Neural progenitor cell (in vitro differentiated cells): ENCODE results near the gene CTRL. TPM values are rescaled to one million over a fixed set of nuclear protein-coding genes. Genes with fewer than 3 reads are reported as not detected.
"Not testable (repeated sequence)": the region's sequence is repeated elsewhere in the genome, so short reads cannot be mapped to it uniquely, and the experiment has no call there.

ENCODE experiments used
- DNase-seq: peaks from one replicate; pipeline ENCODE4 v3.0.0-alpha.2; 2016; ENCODE audit warnings: low spot score
- H2AFZ ChIP-seq: fragments of 200-600 bp; sonication (generic); replicated peaks from 2 replicates; pipeline ENCODE4 v1.6.1; 2016; ENCODE audit warnings: antibody characterized with exemption
- H3F3A ChIP-seq: fragments of 200-600 bp; sonication (generic); 2 replicates; pipeline ENCODE4 v1.6.1; 2016; ENCODE audit warnings: antibody characterized with exemption, low read depth
- H3K27ac ChIP-seq: fragments of 200-600 bp; sonication (generic); 2 replicates; pipeline ENCODE4 v1.5.1; 2016; ENCODE audit warnings: mild to moderate bottlenecking
- H3K27me3 ChIP-seq: fragments of 200-600 bp; sonication (generic); 2 replicates; pipeline ENCODE4 v1.6.1; 2016; ENCODE audit warnings: mild to moderate bottlenecking, moderate library complexity
- H3K36me3 ChIP-seq: fragments of 200-600 bp; sonication (generic); 2 replicates; pipeline ENCODE4 v1.5.1; 2016
- H3K4me1 ChIP-seq: fragments of 200-600 bp; sonication (generic); 2 replicates; pipeline ENCODE4 v1.6.1; 2016; ENCODE audit warnings: mixed run types
- H3K4me2 ChIP-seq: fragments of 200-600 bp; sonication (generic); 2 replicates; pipeline ENCODE4 v1.6.1; 2016
- H3K4me3 ChIP-seq: fragments of 200-600 bp; sonication (generic); 2 replicates; pipeline ENCODE4 v1.5.1; 2016
- H3K79me2 ChIP-seq: fragments of 200-600 bp; sonication (generic); 2 replicates; pipeline ENCODE4 v1.6.1; 2016; ENCODE audit warnings: low read depth
- H3K9ac ChIP-seq: fragments of 200-600 bp; sonication (generic); 2 replicates; pipeline ENCODE4 v1.6.1; 2016
- H3K9me3 ChIP-seq: fragments of 200-600 bp; sonication (generic); 2 replicates; pipeline ENCODE4 v1.5.1; 2016; ENCODE audit warnings: low read depth
- H4K20me1 ChIP-seq: fragments of 200-600 bp; sonication (generic); 2 replicates; pipeline ENCODE4 v1.6.1; 2016; ENCODE audit warnings: low read depth
- H3K27ac Mint-ChIP-seq: 3 replicates; pipeline ENCODE4 v1.8.0; 2021; ENCODE audit warnings: mixed read lengths
- H3K27me3 Mint-ChIP-seq: 2 replicates; pipeline ENCODE4 v1.8.0; 2022; ENCODE audit warnings: low read depth, mild to moderate bottlenecking, inconsistent platforms, moderate library complexity, mixed read lengths; ENCODE audit not compliant: insufficient read depth
- H3K36me3 Mint-ChIP-seq: 3 replicates; pipeline ENCODE4 v1.8.0; 2021; ENCODE audit warnings: mixed read lengths
- H3K4me1 Mint-ChIP-seq: 3 replicates; pipeline ENCODE4 v1.8.0; 2021; ENCODE audit warnings: mixed read lengths
- H3K4me3 Mint-ChIP-seq: 3 replicates; pipeline ENCODE4 v1.8.0; 2021; ENCODE audit warnings: mild to moderate bottlenecking, moderate library complexity, mixed read lengths
- H3K9me3 Mint-ChIP-seq: 3 replicates; pipeline ENCODE4 v1.8.0; 2020; ENCODE audit warnings: mixed read lengths
- EZH2 ChIP-seq: fragments of 200-600 bp; sonication (generic); IDR thresholded peaks from 2 replicates; pipeline ENCODE4 v1.6.1; 2017; ENCODE audit warnings: antibody characterized with exemption, mild to moderate bottlenecking, moderate library complexity
- EZH2phosphoT487 ChIP-seq: fragments of 200-600 bp; sonication (generic); IDR thresholded peaks from 2 replicates; pipeline ENCODE4 v1.6.1; 2017; ENCODE audit warnings: antibody characterized with exemption
- total RNA-seq: library from RNA; depleted of rRNA; stranded (reverse); fragments of >200 nt; gene quantifications from 2 replicates; pipeline ENCODE4 v1.2.3, GENCODE V29; 2015; ENCODE audit warnings: low replicate concordance
- TF ChIP-seq, protein P1 (sequence below): fragments of 200-600 bp; sonication (generic); IDR thresholded peaks from 2 replicates; pipeline ENCODE4 v1.5.1; 2017; ENCODE audit warnings: antibody characterized with exemption, mild to moderate bottlenecking

CTRL gene
- total RNA-seq, 1 donor from 2014 or later = 0.45 TPM

DNA sequence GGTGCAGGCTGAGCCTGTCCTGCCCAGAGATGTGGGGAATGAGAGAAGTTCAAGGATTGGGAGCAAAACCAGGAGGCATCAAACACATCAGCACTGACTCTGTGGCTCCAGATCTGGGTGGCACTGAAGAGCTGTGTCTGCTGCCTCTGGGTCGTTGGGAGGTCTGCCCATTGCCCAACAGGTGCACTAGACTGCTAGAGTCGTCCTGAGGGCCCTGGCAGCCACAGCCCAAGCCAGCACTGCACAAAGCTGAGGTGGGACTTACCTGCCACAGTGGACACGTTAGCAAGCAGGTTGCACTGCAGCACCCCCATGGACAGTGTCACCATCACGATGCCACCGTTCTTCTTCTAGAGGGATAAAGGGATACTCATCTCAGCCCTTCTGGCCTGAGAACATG is 45.3 kb upstream of the CTRL start:
- Histone ChIP-seq H4K20me1 (no peaks in the 10 kb centered on the region), H3K4me3 (no peak overlapping the region), H3K4me2 (no peak overlapping the region), H3K9ac (no peak overlapping the region), H3K27ac (no peak overlapping the region), H3K27me3 (no peaks in the 10 kb centered on the region), H3K9me3 (no peaks in the 10 kb centered on the region), H3K36me3 (no peaks in the 10 kb centered on the region), H3K79me2 (no peaks in the 10 kb centered on the region), H3F3A (no peaks in the 10 kb centered on the region), H2AFZ (no peak overlapping the region), H3K4me1 (no peaks in the 10 kb centered on the region)
- Mint-ChIP-seq H3K27ac (no peak overlapping the region), H3K4me3 (no peak overlapping the region), H3K4me1 (no peaks in the 10 kb centered on the region), H3K9me3 (no peaks in the 10 kb centered on the region), H3K27me3 (peaks cover 14% of the 10 kb centered on the region), H3K36me3 (no peaks in the 10 kb centered on the region)
- no peak for DNase-seq
- TF ChIP-seq, protein P1, sequence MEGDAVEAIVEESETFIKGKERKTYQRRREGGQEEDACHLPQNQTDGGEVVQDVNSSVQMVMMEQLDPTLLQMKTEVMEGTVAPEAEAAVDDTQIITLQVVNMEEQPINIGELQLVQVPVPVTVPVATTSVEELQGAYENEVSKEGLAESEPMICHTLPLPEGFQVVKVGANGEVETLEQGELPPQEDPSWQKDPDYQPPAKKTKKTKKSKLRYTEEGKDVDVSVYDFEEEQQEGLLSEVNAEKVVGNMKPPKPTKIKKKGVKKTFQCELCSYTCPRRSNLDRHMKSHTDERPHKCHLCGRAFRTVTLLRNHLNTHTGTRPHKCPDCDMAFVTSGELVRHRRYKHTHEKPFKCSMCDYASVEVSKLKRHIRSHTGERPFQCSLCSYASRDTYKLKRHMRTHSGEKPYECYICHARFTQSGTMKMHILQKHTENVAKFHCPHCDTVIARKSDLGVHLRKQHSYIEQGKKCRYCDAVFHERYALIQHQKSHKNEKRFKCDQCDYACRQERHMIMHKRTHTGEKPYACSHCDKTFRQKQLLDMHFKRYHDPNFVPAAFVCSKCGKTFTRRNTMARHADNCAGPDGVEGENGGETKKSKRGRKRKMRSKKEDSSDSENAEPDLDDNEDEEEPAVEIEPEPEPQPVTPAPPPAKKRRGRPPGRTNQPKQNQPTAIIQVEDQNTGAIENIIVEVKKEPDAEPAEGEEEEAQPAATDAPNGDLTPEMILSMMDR = no peak
- TF ChIP-seq EZH2 (no peak), EZH2phosphoT487 (no peak)

DNA sequence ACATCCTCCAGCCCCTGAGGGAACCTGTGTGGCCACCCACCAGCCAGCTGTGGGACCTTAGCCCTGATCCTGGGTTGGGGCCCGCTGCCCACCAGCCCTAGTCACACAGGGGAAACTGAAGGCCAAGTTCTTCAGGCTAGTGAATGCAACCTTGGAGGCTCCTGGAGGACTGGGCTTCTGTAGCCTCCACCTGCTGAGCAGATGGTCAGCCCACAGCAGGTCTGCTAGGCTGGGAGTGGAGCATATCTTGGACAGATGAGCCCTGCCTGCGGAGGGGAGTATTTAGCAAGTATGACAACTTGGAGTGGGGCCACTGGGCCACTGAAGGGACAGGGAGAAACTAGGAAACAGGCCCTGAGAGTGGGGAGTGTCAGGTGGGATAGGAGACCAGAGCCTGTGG is 44.5 kb upstream of the CTRL start:
- H3K9ac ChIP-seq = no peak overlapping the region
- H3K79me2 ChIP-seq = no peaks in the 10 kb centered on the region
- H3K9me3 ChIP-seq = no peaks in the 10 kb centered on the region
- no peak overlapping the region for H3K27ac ChIP-seq
- H3F3A ChIP-seq = no peaks in the 10 kb centered on the region
- H3K9me3 Mint-ChIP-seq = no peaks in the 10 kb centered on the region
- peak overlapping the region; percentile 30 for H3K4me3 Mint-ChIP-seq
- no peak overlapping the region for H3K4me3 ChIP-seq
- H3K36me3 ChIP-seq = no peaks in the 10 kb centered on the region
- H2AFZ ChIP-seq = no peak overlapping the region
- no peaks in the 10 kb centered on the region for H3K4me1 Mint-ChIP-seq
- H3K4me2 ChIP-seq = no peak overlapping the region
- no peaks in the 10 kb centered on the region for H3K27me3 ChIP-seq
- peaks cover 14% of the 10 kb centered on the region for H3K27me3 Mint-ChIP-seq
- H3K4me1 ChIP-seq = no peaks in the 10 kb centered on the region
- DNase-seq = no peak
- TF ChIP-seq EZH2 = no peak
- TF ChIP-seq, protein P1 = no peak
- no peak for TF ChIP-seq EZH2phosphoT487
- no peaks in the 10 kb centered on the region for H4K20me1 ChIP-seq
- H3K36me3 Mint-ChIP-seq = no peaks in the 10 kb centered on the region
- H3K27ac Mint-ChIP-seq = peak overlapping the region; percentile 76

DNA sequence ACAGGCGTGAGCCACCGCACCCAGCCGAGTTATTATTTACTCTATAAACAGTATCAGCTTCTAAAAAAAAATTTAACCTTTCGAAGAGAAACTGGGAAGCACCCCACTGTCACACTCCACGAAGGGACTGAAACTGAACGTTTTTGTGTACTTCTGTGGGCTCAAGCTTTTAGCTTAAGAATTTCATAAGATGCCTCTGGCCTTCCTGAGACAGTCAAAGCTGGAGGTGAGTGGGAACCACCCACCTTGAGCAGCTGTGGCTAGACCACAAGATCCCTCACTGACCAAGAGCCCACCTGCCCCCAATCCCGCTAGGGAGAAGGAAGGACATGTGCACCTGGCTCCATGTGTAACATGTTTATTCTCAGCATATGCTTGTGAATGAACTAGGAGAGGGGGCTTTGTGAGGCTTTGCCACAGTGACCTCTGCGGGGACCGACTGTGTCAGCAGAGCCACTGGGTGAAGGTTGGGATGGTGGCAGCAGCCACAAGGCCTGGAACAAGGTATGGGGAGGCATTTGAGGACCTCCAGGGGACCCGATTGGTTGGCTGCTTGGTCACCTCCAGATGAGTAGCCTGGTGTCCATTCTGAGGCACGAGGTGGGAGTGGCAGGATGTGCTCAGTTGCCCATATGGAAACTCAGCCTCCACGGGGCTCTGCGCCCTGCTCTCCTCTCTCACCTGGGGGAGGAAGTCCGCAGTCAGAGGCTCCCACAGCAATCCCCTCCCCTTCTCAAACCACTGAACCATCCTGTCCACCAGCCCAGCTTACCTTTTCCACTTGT is 43.9 kb upstream of the CTRL start:
- Mint-ChIP-seq H3K27me3 (peaks cover 14% of the 10 kb centered on the region), H3K4me1 (no peaks in the 10 kb centered on the region), H3K36me3 (no peaks in the 10 kb centered on the region), H3K9me3 (no peaks in the 10 kb centered on the region), H3K4me3 (peak overlapping the region; percentile 30), H3K27ac (no peak overlapping the region)
- H4K20me1 ChIP-seq = no peaks in the 10 kb centered on the region
- H3K36me3 ChIP-seq = no peaks in the 10 kb centered on the region
- H3K27ac ChIP-seq = no peak overlapping the region
- no peak for DNase-seq
- no peak overlapping the region for H3K9ac ChIP-seq
- TF ChIP-seq EZH2phosphoT487 = no peak
- TF ChIP-seq EZH2 = no peak
- TF ChIP-seq, protein P1 = no peak
- H3F3A ChIP-seq = no peaks in the 10 kb centered on the region
- H3K79me2 ChIP-seq = no peaks in the 10 kb centered on the region
- H3K4me1 ChIP-seq = no peaks in the 10 kb centered on the region
- H3K4me2 ChIP-seq = no peak overlapping the region
- H3K4me3 ChIP-seq = no peak overlapping the region
- H3K9me3 ChIP-seq = no peaks in the 10 kb centered on the region
- H3K27me3 ChIP-seq = no peaks in the 10 kb centered on the region
- no peak overlapping the region for H2AFZ ChIP-seq

DNA sequence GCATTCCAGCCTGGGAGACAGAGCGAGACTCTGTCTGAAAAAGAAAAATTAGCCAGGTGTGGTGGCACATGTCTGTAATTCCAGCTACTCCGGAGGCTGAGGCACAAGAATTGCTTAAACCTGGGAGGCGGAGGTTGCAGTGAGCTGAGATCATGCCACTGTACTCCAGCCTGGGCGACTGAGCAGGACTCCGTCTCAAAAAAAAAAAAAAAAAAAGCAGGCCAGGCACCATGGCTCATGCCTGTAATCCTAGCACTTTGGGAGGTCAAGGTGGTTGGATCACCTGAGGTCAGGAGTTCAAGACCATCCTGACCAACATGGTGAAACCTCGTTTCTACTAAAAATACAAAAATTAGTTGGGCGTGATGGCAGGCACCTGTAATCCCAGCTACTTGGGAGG is 40.6 kb upstream of the CTRL start:
- not testable (repeated sequence) for H3K27ac Mint-ChIP-seq, H3K9me3 Mint-ChIP-seq, H3K4me3 Mint-ChIP-seq, H3K4me2 ChIP-seq, H3K9ac ChIP-seq, H2AFZ ChIP-seq, H3K4me1 ChIP-seq, H4K20me1 ChIP-seq, H3K9me3 ChIP-seq, H3K4me3 ChIP-seq, DNase-seq, H3K36me3 ChIP-seq, H3K36me3 Mint-ChIP-seq, H3K27ac ChIP-seq, H3K79me2 ChIP-seq
- peaks cover 12% of the 10 kb centered on the region for H3K4me1 Mint-ChIP-seq
- peaks cover 25% of the 10 kb centered on the region for H3K27me3 Mint-ChIP-seq
- H3F3A ChIP-seq = peaks cover 19% of the 10 kb centered on the region
- H3K27me3 ChIP-seq = peaks cover 18% of the 10 kb centered on the region
